GM18508 (cell line): Measurements from ENCODE around the gene PNMA5.
"Not testable (repeated sequence)": the region's sequence is repeated elsewhere in the genome, so short reads cannot be mapped to it uniquely, and the experiment has no call there.

Experiments used
- ATAC-seq: cut with Tn5 transposase; IDR thresholded peaks from one replicate; pipeline ENCODE4 v1.9.1; 2021; ENCODE audit warnings: moderate number of reproducible peaks; ENCODE audit not compliant: insufficient read depth, unreplicated experiment

Gene PNMA5

DNA sequence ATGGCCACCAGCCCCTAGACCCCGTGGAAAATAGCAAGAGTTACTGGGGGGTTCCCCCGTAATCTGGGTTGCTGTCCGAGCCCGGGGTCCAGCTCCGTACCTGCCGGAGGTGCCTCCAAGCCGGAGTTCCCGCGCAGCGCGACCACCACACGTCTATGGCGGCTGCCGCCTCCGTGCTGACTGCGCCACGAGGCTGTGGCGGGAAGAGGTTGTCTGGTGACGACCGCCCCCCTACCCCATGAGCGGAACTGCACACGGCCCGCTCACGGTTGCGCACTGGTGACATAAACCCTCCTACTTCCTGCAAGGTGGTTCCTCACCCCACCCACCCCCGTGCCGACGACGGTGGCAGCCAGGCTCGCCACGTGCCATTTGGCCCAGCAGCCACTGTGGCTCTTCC, at the start of gene PNMA5:
Gene PNMA5 (minus strand): TSS at position 184 of the 400 bp plus-strand sequence. CDS start 2,518 bp downstream, outside the sequence.
- ATAC-seq, result no peak

DNA sequence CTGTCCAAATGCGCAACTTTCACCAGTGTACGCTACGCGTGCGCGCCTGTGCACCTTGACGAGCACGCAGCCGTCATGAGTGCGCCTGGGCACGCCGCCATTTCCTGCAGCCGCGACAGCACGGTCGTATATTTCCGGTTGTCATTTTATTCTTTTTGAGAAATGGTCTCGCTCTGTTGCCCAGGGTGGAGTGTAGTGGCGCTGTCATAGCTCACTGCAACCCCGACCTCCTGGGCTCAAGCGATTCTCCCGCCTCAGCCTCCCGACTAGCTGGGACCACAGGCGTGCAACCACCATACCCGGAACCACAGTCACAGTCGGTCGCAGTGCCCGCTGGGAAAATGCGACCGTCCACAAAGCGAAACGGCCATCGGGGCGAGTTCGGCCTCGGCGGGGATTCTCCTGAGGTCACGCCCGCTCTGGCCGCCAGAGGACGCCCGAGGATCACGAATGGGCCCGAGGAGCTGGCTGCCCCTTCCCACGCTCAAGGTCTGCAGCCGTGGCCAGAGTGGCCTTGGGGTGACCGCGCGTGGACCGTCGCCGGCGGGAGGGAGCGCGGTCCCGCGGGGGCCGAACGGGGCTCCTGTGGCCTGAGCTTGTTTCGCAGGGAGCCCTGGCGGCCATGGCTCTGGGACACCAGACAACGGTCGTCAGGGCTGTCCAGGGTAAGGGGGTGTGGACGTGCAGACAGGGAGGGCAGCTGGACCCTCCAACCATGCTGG, 38.6 kb upstream of the PNMA5 start:
- no peak for ATAC-seq

DNA sequence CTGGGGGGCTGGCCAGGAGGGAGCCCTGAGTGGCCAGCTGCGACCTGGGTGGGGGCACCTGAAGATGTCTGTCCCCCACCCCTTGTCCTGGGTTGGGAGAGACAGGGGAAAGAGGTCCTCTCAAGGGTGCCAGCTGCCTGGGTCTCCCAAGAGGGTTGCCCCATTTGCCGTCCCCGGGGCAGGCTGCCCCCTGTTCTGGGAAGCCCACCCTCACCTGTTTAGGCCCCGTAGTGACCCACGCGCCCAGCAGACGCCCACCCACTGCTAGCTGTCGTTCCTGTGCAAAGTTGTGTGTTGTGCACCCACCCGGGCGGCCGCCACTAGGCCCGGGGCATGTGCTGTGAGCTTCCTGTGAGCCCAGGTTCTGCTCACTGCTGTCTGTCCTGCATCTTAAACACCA, 36.9 kb upstream of the PNMA5 start:
- no peak for ATAC-seq

DNA sequence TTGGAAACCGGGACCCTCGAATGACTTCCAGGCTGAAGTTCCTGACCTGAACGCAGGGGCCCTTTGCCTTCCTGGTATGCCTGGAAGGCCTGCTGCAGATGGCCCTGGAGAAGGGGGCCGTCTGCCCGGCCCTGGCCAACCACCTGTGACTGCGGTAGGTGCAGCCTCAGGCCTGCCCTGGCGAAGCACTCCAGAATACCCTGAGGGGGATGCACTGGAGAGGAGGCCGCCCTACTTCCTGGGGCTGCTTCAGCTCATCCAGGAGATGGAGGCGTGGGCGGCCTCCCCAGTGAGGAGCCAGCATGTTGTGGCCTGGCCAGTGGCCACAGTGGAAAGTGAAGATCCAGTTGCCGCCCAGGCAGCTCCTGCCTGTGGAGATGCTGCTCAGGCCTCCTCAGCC, 36.0 kb upstream of the PNMA5 start:
- ATAC-seq, result no peak

DNA sequence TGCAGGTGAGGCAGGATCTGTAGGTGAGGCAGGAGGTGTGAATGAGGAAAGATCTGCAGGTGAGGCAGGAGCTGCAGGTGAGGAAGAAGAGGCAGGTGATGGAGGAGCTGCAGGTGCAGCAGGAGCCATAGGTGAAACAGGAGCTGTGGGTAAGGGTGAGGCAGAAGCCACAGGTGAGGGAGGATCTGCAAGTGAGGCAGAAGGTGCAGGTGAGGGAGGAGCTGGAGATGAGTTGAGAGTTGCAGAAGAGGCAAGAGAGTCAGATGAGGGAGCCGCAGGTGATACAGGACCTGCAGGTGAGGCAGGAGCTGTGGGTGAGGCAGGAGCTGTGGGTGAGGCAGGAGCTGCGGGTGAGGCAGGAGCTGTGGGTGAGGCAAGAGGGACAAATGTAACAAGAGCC, 35.2 kb upstream of the PNMA5 start:
- no peak for ATAC-seq

DNA sequence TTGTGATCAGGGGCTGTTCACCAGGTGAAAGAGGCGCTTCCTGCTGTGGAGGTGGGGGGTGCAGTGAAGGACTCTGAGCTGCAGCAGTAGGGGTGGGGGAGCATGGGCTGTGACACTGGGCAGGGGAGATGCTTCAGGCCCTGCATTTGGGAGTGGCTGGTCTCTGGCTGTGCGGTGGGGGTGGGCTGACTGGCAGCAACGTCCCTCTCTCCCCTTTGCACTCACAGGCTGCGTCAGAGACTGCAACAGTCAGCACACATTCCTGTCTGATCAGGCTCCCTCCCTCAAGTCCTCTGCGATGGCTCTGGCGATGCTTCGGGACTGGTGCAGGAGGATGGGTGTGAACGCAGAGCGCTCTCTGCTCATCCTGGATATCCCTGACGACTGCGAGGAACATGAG, 34.6 kb upstream of the PNMA5 start:
- ATAC-seq, result not testable (repeated sequence)

DNA sequence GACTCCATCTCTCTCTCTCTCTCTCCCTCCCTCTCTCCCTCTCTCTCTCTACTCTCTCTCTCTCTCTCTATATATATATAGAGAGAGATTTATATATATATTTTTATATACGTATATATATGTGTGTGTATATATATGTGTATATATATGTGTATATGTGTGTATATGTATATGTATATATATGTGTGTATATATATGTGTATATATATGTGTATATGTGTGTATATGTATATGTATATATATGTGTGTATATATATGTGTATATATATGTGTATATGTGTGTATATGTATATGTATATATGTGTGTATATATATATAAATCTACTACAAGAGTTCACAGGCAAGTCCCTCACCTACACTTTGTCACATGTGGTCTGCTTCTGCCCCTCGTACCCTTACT, 32.6 kb upstream of the PNMA5 start:
- not testable (repeated sequence) for ATAC-seq

DNA sequence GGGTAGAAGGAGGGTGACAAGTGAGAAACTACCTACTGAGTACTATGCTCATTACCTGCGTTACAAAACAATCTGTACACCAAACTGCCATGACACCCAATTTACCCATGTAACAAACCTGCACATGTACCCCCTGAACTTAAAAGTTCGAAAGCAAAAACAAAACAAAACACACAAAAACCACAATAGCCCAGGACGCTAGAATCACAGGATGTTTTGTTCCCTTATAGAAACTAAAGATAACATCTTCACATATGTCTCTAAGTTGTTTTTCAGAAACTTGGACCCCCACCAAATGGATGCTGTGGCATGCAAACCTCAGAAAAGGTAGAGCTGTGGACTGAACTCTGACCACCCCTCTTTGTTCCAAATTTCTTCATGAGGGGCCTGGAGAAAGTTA, 25.2 kb upstream of the PNMA5 start:
- no peak for ATAC-seq

DNA sequence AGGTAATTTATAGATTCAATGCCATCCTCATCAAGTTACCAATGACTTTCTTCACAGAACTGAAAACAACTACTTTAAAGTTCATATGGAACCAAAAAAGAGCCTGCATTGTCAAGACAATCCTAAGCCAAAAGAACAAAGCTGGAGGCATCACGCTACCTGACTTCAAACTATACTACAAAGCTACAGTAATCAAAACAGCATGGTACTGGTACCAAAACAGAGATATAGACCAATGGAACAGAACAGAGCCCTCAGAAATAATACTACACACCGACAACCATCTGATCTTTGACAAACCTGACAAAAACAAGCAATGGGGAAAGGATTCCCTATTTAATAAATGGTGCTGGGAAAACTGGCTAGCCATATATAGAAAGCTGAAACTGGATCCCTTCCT, 23.3 kb upstream of the PNMA5 start:
- not testable (repeated sequence) for ATAC-seq

DNA sequence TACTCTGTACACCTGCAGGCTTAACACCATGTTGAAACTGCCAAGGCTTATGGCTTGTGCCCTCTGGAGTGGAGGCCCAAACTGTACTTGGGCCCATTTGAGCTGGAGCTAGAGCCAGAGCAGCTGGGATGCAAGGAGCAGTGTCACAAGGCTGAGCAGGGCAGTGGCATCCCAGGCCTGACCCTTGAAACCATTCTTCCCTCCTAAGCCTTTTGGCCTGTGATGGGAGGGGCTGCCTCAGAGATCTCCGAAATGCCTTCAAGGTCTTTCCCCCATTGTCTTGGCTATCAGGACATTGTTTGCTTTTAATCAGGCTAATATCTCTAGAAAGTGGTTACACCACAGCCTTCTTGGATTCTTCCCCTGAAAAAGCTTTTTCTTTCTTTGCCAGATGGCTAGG, 10.9 kb upstream of the PNMA5 start:
- no peak for ATAC-seq

DNA sequence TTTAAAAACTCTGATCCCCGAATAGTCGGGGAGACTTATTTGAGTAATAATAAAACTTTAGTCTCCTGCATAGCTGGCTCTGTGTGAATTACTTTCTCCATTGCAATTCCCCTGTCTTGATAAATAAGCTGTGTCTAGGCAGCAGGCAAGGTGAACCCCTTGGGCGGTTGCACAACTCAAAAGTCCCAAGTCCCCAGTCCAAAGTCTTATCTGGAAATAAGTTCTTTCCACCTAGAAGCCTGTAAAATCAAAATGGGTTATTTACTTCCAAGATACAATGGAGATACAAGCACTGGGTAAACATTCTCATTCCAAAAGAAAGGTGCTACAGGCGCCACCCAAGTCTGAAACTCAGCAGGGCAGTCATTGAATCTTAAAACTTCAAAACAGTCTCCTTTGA, 10.1 kb upstream of the PNMA5 start:
- no peak for ATAC-seq

DNA sequence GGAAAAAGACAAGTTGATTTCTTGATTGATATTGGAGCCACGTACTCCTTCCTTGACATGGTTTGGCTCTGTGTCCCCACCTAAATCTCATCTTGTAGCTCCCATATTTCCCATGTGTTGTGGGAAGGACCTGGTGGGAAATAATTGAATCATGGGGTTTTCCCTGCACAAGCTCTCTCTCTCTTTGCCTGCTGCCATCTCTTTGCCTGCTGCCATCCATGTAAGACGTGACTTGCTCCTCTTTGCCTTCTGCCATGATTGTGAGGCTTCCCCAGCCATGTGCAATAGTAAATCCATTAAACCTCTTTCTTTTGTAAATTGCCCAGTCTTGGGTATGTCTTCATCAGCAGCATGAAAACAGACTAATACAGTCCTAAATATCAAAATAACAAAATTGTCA, 8.3 kb upstream of the PNMA5 start:
- not testable (repeated sequence) for ATAC-seq

DNA sequence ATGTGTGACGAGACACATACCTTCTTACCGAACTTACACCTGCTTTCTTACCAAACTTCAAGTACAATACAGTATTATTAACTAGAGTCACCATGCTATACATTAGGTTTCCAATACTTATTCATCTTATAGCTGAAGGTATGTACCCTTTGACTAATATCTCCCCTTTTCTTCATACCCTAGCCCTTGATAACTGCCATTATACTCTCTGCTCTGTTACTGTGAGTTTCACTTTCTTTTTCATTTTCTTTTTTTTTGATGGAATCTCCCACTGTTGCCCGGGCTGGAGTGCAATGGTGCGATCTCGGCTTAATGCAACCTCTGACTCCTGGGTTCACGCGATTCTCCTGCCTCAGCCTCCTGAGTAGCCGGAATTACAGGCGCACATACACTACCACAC, 3.4 kb upstream of the PNMA5 start:
- ATAC-seq, result no peak

DNA sequence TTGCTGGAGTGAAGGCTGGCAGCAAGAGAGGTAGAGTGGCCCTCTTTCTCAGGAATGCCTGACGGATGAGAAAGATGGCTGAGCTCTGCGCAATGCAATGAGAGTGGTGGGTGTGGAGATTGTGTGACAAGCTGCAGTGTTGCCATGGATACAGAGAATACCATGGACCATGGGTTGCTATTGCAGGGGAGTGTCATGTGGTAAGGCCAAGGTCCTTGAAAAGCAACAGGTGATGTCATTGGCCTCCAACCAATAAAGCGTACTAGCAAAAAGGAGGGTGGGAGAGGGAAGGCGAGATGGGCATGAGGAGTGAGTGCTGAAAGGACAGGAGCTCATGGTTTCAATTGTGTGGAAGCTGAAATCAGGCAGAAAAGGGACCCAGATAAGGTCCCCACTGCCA, 1.8 kb downstream of the PNMA5 start:
- no peak for ATAC-seq

DNA sequence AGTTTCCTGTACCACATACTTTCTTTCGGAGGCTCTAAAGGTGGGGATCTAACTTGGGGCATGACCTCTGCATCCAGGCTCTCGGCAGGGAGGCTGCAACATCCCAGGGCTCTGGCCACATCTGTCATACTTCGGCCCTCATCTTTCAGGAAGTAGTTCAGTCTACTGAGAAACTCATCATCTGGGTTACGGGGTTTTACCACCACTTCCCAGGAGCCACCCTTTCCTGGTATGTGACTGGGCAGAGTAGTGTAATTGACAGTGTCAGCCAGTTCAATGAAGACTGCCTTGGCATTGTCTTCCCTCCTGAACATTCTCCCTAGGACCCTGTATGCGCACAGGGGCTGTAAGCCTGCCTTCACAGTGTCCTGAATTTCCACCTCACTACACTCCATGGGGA, 2.8 kb downstream of the PNMA5 start:
- ATAC-seq, result no peak

DNA sequence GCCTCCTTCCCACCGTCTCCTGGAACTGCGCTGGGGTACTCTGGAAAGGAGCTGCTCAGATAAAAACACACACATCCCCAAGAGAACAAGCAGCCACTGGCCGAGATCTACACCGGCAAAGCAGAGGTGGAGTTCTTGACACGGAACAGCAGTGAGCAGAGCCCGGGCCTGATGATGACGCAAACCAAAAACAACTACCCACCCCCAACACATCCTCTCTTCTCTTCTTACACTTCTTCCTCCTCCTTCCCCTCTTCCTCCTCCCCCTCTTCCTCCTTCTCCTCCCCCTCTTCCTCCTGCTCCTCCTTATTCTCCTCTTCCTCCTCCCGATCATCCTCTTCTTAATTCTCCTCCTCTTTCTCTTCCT, 4.6 kb downstream of the PNMA5 start:
- ATAC-seq, result no peak

DNA sequence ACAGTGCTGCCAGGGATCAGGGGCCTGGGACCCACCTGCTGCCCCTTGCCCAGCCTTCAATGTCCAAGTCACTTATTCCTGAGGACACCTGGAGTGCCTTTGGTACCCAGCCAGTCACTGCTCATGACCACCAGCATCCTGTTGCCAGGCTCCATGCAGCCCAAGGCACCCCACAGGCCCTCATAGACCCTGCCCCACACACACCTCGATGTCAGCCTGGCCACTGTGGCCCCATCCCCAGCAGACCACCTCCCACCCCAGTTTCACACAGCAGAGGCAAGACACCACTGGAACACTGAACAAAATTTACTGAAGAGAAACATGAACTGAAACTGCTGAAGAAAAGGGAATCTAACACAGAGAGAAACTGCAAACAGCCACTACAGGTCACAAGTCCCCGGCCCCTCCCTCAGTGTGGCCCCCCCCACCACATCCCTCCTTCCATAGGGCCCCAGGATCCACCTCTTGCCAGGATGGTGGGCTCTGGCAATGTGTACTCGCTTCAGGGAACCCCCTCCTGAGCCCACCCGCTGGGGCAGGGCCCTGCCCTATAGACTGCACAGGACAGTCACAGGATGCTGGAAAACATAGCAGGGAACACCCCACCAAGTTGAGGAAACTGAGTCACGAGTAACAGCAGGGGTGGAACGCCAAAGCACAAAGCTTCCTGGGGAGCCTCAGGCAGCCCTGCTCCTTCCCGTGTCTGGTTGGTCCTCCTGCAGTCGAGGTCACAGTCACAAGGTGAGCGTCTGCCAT, 5.2 kb downstream of the PNMA5 start:
- ATAC-seq, result no peak

DNA sequence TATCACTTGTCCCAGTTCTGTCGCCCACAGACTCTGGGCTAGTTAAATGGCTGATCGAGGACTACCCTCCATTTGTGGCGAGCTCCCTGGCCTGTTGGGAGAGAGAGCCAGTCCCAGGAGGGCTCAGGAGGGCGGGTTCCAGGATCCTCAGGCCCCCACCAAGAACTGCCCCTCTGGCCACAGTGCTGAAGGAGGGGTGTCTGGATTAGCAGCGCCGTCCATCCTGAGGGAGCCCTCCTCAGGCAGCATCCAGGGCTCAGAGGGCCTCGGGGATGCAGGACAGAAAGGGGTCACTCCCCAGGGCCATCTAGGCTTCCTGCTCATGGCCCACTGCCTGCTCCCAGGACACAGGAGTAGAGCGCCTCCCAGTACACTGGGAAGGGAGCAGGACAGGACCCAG, 6.1 kb downstream of the PNMA5 start:
- ATAC-seq, result no peak

DNA sequence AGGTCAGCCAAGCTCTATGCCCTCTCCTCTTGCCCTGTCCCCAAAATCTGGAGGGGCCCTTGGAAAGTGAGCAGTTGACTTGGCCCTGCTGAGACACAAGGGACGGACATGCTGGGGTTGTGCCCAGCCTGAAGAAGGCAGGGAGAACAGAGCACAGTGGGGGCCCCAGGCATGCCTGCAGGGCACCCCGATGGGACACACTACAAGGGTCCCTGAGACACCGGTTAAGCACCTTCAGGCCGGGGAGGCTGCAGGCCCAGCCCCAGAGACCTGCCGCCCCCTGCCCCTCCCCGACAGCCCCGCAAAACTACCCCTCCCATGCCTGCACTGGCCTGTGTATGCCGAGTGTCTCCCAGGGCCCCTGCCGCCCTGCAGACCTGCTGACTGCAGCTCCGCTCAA, 6.8 kb downstream of the PNMA5 start:
- not testable (repeated sequence) for ATAC-seq

DNA sequence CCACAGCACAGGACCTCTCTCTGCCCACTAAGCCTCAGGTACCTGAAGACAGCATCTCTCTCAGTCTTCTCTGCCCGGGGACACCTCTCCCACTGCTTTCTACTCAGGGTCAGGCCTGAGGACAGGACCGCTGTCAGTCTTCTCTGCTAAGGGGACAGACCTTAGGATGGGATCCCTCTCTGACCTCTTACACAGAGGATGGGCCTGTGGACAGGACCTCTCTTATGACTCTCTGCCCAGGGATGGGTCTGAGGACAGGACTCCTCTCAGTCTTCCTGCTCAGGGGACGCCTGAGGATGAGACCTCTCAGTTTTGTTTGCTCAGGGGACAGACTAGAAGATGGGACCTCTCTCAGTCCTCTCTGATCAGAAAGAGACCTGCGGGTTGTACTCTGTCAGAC, 8.5 kb downstream of the PNMA5 start:
- not testable (repeated sequence) for ATAC-seq

DNA sequence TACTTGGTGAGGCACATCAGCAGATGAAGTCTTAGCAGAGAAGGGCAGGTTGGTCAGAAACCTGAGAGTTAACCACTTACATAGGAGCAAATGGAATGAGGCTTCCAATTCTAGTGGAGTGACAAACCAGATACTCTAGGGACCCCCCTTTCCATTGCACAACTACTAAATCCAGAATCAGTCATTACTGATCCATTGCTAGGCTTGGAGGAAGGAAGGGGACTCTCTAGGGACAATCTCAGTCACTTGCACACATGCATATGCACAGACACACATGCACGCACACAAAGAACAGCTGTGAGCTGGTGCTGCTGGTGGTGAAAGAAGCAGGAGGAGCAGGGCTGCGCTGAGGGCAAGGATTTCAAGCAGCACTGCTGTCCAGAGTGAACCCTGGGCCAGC, 25.7 kb downstream of the PNMA5 start:
- ATAC-seq, result no peak

DNA sequence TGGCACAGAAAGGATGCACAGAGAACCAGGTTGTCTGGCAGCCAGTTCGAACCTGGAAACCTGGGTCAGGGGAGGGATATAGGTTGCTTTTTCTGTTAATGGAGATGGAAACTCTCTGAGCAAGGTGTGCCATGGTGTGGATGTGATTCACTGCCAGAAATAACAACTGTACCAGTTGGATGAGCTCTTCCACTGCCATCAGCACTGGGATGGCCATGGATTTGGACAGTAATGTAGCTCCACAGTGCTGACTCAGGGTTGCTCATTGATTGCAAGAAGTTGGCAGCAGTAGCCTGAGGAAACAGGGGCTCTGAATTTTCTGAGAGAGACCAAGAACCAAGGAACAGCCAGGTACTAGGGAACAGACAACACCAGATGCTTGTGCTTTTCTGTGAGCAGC, 33.8 kb downstream of the PNMA5 start:
- ATAC-seq, result no peak
